DMS79 (cell line): ENCODE results near the gene FRS3.
"Not testable (repeated sequence)": the region's sequence is repeated elsewhere in the genome, so short reads cannot be mapped to it uniquely, and the experiment has no call there.

Source experiments
- DNase-seq: peaks from one replicate; lab custom pipeline; 2025; lab: John Stamatoyannopoulos, UW

FRS3 gene, protein sequence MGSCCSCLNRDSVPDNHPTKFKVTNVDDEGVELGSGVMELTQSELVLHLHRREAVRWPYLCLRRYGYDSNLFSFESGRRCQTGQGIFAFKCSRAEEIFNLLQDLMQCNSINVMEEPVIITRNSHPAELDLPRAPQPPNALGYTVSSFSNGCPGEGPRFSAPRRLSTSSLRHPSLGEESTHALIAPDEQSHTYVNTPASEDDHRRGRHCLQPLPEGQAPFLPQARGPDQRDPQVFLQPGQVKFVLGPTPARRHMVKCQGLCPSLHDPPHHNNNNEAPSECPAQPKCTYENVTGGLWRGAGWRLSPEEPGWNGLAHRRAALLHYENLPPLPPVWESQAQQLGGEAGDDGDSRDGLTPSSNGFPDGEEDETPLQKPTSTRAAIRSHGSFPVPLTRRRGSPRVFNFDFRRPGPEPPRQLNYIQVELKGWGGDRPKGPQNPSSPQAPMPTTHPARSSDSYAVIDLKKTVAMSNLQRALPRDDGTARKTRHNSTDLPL

GRCh38 chr6:41779788-41780550 is at the start of gene FRS3:
Gene FRS3 (minus strand): TSS chr6:41779900. CDS start chr6:41776987, 2,913 bp downstream.
- peak; percentile 77 for DNase-seq

GRCh38 chr6:41826343-41827022 is 46.8 kb upstream of the FRS3 start:
- no peak for DNase-seq

DNA sequence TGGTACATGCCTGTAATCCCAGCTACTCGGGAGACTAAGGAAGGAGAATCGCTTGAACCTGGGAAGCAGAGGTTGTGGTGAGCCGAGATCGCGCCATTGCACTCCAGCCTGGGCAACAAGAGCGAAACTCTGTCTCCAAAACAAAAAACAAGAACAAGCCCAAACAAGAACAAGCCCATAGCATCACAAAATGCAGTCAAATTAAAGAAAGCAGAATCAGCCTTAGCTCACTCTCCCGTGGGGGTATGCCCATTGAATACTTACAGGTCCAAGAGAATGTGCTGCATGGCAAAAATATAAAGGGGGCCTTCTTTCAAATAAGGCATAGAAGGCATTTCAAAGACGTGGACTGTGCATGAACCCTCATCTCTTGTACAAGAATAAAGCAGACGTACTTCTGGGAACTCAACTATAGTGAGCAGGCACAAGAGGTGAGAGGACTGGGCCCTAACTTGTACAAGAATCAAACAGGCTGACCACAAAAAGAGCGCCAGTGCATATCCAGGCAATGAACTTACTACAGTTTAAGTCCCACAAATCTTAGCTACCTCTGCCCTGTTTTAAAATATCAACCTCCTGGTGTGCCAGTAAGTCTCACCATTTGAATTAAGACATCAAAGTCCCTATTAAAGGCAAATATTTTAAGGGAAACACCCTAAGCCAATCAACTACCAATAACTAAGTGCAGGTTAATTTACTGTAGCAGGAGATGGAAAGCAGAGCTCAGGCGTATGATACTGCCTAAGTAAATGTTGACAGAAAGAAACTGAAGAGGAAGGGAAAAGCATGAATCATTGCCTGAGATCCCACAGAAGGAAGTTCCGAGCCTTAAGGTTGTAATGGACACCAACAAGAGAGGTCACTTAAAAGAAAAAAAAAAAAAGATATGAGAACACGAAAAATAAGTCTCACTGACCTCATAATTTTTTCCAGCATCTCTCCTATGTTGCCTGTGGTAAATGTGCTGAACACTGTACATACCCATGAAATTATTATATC is 45.2 kb upstream of the FRS3 start:
- DNase-seq = no peak

GRCh38 chr6:41823178-41823577 is 43.5 kb upstream of the FRS3 start:
- no peak for DNase-seq

DNA sequence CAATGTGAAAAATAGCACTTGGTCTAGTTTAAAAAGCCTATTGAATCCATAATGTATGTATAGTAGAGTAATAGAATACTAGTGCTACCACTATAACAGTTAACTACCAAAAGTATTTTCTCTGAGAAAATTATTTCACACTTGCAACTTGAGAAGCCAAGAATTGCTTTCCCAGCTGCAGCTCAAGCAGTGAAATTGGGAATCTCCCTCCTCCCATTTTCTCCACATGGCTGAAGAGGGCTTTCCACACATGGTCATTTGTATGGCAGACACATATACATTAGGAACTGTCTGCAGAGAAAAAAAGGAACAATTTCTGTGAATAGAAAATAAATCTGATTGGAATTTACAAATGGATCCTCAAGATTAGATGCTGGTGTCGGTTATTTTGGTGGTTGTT is 42.3 kb upstream of the FRS3 start:
- no peak for DNase-seq

- no peak for DNase-seq
Observed at GRCh38 chr6:41821266-41821665, 41.6 kb upstream of the FRS3 start.

DNA sequence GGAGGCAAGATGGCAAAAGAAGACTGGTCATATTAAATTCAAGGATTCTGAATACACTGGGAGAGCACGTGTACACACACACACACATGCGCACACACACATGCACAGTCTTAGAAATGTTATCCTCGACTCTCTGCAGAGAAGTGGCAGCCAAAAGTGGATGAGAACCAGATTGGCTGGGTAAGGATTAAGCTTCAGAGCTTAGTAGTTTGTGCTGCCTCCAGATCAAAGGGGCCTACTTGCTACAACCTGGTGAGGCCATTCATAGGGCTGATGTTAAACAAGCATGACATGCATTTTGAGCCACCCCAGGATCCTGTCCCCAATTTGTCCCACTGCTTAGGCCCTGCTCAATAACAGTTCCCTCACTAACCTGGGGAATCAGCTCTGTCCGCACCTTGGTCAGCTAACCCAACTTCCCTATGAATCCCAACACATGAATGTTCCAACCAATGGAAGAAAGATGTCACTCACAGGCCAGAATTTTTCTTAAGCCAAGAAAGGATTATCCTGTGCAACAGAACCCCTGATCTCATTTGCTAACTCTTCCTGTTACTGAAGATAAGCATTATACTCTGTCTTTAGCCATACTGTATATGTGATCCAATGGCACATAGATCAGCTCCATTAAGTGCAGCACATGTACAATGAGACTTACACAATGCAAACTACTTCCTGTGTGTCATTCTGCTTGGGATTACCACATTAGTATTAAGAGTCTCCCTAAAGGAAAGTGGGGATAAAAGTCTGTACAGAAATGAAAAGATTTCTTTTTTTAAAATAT is 38.8 kb upstream of the FRS3 start:
- no peak for DNase-seq

- DNase-seq = no peak
Observed at GRCh38 chr6:41815587-41815986, 35.9 kb upstream of the FRS3 start.

GRCh38 chr6:41814629-41815028 is 34.9 kb upstream of the FRS3 start:
- no peak for DNase-seq

DNA sequence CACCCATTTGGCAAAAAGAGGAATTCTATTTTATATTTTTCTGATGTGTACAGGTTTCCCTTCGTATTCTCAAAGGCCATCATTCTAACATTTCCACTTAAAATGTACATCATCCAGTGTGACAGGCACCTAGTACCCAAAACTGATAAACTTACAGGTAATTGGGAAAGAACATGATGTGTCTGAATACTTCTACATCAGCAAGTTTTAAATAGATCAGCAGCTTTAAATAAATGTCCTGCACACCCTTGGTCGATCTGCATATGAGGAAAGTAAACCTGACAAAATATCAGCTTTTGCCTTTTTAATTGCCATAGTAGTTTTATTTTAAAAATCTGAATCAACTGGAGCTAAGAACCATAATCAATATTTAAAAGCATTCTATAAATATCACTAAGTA is 34.3 kb upstream of the FRS3 start:
- DNase-seq = no peak

DNA sequence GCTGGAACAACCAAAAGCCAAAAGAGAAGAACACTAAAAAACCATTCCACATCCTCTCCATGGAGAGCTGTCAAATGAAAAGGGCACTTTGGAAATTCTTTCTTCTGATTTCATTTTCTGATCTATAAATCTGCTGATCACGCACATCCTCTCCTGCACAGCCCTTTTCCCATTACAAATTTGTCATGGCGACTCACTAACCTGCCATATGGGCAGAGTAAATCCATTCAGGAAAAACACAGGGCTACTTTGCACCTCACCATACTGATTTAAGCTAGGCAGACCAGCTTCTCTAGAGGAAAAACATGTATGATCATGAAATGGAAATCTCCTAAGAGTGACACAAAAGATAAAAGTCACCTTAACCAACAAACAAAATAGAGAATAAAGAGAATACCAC is 33.8 kb upstream of the FRS3 start:
- no peak for DNase-seq

DNA sequence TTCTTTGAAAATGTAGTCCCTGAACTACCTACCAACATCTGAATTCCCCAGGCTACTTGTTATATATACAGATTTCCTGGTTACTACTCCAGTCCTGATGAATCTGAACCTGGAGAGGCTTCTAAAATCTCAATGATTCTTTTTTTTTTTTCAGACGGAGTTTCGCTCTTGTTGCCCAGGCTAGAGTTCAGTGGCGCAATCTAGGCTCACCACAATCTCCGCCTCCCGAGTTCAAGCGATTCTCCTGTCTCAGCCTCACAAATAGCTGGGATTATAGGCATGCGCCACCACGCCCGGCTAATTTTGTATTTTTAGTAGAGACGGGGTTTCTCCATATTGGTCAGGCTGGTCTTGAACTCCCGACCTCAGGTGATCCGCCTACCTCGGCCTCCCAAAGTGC is 32.2 kb upstream of the FRS3 start:
- DNase-seq = not testable (repeated sequence)

DNA sequence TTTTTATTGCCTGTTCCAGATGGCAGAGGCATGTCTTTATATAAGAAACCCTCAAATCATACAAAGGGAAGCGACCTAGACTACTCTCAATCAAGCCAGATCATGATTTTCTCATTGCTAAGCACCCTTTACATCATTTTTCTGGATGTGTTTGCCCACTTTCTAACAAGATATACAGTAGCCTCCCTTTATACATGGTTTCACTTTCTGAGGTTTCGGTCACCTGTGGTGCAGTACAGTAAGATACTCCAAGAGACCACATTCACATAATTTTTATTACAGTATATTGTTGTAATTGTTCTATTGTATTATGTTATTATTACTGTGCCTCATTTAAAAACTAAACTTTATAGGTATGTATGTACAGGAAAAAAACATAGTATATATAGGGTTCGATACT is 31.4 kb upstream of the FRS3 start:
- no peak for DNase-seq

- DNase-seq = no peak
Observed at GRCh38 chr6:41805830-41806774, 26.4 kb upstream of the FRS3 start.

DNA sequence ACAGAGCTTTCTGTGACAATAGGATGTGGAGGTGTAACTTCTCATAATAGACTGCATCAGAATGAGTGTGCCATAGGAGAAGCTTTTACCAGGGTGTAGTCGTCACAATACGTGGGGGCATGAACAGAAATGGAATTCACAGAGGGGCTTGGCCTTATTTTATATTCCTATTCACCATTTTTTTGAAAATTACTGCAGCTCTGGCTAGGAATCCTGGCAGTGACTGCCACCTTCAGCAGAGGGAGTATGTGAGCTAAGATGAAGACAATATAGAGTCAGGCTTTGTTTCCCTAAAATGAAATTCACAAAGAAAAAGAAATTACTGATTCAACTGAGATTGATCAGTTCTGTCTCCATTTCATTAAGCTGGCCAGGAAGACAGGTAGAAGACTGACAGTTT is 21.7 kb upstream of the FRS3 start:
- DNase-seq = no peak

DNA sequence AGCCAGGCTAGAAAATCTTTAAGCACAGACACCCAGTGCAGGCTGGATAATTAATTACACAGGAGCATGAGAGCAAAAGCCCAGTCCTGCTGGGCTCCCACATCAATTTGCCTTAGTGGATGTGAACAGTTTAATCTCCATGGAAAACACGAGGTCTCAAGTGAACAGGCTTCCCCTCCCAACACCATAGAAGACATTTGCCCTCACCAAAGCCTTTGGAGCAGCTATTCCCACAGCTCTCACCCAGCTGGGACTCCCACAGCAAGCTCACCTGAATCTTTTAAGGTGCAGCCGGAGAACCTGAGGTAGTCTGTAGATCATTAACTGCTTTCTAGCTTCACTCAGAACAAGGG is 19.8 kb upstream of the FRS3 start:
- DNase-seq = peak; percentile 75

GRCh38 chr6:41798901-41799558 is 19.3 kb upstream of the FRS3 start:
- DNase-seq = peak; percentile 75

DNA sequence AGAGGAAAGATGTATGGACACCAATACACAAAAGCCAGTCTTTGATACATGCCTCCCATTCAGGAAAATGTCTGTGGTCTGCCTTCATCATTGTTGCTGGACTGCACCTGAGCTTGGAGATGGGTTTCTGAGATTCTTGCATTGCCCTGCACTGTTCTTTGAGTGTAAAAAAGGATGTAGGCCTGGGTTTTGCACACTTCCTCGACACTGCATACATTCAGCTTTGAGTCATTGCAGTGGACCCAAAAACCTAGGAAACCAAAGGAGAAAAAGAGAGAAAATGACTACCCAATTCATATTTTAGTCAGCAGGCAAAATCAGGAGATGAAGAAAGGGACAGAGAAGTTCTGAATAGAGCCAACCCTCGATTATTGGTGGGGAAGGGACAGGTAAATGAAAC is 16.8 kb upstream of the FRS3 start:
- no peak for DNase-seq

DNA sequence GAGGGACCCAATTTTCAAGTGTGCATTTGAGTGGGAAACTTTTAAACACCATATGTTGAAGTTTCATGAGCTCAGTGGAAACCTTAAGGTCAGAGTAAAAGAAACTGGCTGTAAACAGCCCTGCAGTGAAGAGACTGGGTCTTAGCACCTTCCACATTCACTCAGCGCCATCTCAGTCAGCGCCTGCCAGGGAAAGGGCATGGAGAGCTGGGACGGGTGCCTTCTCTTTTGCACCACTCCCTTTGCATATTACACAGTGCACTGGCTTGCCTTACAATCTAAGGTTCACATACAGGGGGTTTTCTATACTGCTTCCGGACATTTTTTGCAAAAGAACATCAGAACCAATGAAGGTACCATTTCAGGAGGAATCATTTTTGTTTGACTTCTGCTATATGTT is 12.3 kb upstream of the FRS3 start:
- DNase-seq = no peak
